H54 (cell line): ENCODE data around the gene ZNF526.

Experiments
- DNase-seq: peaks from one replicate; pipeline ENCODE4 v3.0.0; 2011; ENCODE audit warnings: low spot score, mixed read lengths; ENCODE audit not compliant: insufficient read length
- FAIRE-seq: peaks from 3 replicates; lab custom pipeline; 2011; peaks lifted over from hg19 to GRCh38; lab: Jason Lieb, UNC
- POLR2A ChIP-seq: IDR thresholded peaks from 2 replicates; pipeline ENCODE4 v1.6.1; 2011; ENCODE audit warnings: low read depth, mild to moderate bottlenecking, low read length

Gene ZNF526

DNA sequence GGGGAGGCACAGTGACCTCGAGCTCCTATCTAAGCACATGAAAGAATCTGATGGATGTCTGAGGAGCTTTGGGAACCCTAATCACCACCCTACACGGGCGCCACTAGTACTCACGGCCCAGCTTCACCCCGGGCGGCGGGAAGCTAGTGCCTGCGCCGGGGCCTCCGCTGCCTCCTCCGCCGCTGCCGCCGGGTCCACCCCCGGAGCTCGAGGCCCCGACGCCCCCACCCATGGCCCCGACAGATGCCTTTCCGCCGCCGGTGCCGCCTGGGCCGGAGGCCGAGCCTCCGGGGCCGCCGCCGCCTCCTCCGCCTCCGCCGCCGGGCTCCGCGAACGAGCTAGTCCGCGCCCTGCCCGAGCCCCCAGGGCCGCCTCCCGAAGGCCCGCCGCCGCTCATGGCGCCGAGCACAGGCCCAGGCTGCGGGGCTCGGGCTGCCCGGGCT is 22.0 kb downstream of the ZNF526 start:
- FAIRE-seq (no peak), DNase-seq (no peak)
- TF ChIP-seq POLR2A: no peak

- peak; percentile 82 for TF ChIP-seq POLR2A
- peak; percentile 78 for FAIRE-seq
- DNase-seq: peak; percentile 97
Measured at GRCh38 chr19:42242512-42243409, 22.6 kb downstream of the ZNF526 start, which contains the start of gene GSK3A. TSS of gene GSK3A (minus strand) at chr19:42242602. CDS start at chr19:42242465, 137 bp downstream.

DNA sequence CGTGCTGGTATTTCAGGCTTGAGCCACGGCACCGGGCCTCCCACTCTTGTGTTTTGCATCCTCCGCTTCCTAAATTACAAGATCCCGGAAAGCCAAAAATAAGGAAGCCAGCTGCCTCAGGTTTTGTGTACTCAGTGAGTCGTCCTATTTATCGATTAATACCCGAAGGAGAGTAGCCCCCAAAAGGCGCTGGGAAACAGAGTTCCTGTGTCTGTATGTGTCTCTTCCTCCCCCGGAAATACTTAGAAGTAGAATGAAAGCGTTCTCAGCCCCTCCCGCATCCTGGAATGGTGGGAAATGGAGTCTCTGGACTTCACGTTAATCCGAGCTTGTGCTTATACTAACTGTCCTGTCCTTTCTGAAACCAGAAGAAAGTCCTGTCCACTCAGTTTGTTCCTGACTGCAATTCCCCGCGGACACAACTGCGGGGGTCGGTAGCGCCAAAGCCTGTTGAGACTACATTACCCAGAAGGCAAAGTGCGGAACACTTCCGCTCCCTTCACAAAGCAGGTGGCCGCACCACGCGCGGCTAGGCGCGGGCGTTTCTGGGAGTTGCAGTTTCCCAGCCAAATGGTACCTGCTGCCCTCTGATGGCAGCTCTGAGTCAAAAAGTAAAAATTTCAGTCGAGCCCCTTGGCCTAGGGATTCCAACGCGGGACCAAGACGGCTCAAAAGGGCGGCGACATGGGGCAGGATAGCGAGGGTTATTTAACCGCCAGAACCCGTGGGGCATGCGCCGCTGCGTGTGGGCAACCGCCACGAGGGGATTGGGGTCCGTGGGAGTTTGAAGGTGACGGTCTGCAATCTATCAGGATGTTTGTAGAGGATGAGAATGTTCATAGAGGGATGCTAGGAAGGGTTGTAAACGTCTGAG is 24.5 kb downstream of the ZNF526 start:
- no peak for TF ChIP-seq POLR2A
- peak; percentile 15 for FAIRE-seq
- peak; percentile 87 for DNase-seq

GRCh38 chr19:42245231-42245630 is 25.1 kb downstream of the ZNF526 start:
- no peak for TF ChIP-seq POLR2A
- no peak for DNase-seq
- FAIRE-seq: no peak

DNA sequence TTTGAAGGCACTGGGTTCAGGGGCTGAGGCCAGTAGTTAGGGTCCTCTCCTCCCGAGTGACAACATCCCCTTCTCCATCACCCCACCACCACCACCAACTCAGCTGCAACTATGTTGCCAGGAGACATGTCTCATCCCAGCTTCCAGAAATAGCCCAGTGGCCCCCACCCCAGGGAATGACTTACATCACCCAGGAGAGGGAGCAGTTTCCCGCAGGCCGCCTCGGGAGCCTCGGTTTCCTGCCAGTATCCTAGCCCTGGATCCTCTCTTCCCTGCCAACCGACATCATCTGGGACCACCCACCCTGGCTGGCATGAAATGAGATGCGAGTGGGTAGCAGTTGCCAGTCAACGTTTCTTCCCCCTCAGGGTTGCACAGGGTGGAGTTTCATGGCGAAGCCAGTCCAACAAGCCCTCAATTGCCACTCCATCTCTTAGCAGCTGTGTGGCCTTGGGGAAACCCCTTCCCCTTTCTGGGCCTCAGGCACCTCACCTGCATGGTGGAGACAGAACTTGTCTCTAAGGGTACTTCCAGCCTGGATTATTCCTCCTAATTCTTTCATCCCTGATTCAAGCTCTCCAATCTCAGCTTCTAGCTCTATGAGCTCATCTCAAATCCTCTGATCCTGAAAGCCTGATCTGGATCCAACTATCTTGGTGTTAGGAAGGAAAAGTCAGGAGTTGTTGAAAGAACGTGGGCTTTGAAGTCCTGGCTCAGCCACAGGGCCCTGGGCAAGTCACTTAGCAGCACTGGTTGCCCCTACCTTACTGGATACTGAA is 26.2 kb downstream of the ZNF526 start:
- DNase-seq: peak; percentile 87
- TF ChIP-seq POLR2A: no peak
- FAIRE-seq: no peak

DNA sequence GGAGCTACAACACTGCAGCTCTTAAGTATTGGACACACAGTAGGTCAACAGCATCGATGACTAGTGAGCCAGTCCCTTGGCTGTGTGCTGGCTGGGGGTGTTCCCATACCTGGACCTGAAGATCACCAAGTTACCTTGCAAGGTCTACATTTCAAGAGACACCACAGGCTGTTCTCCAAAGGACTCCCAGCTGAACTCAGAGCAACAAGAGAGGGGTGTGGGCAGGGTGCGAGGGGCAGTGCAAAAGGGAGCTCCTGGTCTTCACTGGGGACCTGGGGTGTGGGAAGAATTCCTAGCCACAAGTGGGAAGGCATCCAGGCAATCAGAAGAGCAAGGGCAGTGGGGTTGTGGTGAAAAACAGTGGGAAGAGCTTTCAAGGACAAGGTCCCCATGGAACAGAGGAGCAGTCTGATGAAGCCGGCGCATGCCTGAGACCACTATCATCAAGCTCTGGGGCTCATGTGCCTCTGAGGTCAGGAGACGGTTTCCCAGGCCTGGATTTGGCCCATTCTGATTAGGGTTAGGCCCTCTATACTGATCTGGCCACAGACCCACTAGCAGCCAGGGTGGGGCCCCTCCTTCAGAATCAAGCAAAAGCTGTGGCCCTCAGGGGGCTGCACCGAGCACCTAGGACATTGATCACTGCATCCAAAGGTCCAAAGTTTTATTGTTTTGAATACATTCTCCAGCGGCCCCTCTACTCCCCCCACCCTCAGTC is 27.0 kb downstream of the ZNF526 start:
- no peak for TF ChIP-seq POLR2A
- FAIRE-seq (no peak), DNase-seq (no peak)

DNA sequence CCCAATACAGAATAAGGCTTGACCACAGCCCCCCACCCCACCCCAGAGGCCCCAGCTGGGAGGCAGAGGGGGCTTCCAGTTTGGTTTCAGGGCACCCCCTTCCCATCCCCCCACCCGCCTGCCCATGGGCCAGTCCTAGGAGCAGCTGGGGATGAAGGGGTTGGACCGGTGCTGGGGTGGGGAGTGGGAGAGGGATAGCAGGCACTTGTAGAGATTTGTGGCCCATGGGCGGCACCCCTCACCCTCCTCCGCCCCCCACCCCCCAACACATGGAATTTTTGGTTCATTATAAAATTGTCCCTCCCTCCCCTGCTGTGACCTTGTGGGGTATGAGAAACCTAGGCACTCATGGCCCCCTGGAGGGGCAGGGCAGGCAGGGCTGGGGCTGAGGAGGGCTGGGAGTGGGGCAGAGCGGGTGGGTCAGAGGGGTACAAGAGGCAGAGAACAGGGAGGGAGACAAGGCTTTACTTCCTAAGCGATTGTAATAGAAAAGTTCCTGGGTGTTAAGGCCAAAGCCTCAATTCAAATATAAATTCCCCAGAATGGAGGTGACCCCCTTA is 27.6 kb downstream of the ZNF526 start:
- no peak for DNase-seq
- no peak for FAIRE-seq
- TF ChIP-seq POLR2A: no peak

GRCh38 chr19:42248270-42249148 is 28.4 kb downstream of the ZNF526 start:
- TF ChIP-seq POLR2A: no peak
- no peak for FAIRE-seq

GRCh38 chr19:42249149-42249750 is 29.1 kb downstream of the ZNF526 start:
- TF ChIP-seq POLR2A: no peak
- no peak for DNase-seq
- no peak for FAIRE-seq

More at GRCh38 chr19:42248270-42249148, 28.4 kb downstream of the ZNF526 start:
- no peak for DNase-seq

DNA sequence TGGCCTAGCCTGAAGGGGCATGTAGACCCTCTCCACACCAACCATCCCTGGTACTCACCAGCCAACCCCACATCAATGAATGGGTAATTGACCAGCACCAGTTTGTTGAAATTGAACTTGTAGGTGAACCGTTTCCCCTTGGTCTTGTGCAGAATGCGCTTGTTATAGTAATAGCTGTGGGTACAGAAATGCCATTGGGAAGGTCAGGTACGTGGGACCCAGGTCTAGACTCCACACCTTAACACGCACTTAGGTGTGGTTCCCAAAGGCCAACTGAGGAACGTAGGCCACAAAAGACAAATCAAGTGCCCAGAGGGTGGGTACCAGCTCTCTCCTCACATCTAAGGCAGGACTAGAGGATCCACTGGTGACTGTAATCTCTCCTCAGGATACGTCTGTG is 29.7 kb downstream of the ZNF526 start:
- FAIRE-seq (no peak), DNase-seq (no peak)
- no peak for TF ChIP-seq POLR2A

GRCh38 chr19:42250183-42250665 is 30.1 kb downstream of the ZNF526 start:
- DNase-seq: no peak
- TF ChIP-seq POLR2A: no peak
- FAIRE-seq: no peak
